Hepatocyte (in vitro differentiated cells): ENCODE data around the gene POLR2E.

Experiments used
- CTCF ChIP-seq: fragments of 200-600 bp; sonication (generic); IDR thresholded peaks from 2 replicates; pipeline ENCODE4 v1.5.1; 2016; ENCODE audit warnings: antibody characterized with exemption, mild to moderate bottlenecking; ENCODE audit not compliant: poor library complexity
- EZH2 ChIP-seq: fragments of 200-600 bp; sonication (generic); IDR thresholded peaks from 2 replicates; pipeline ENCODE4 v1.6.1; 2016; ENCODE audit warnings: antibody characterized with exemption, mild to moderate bottlenecking, borderline replicate concordance

GRCh38 chr19:1109697-1110671 is 14.8 kb upstream of the POLR2E start:
- TF ChIP-seq CTCF: no peak
- no peak for TF ChIP-seq EZH2
